ENCODE results near the gene TCP11L2. TPM values are rescaled to one million over a fixed set of nuclear protein-coding genes. Genes with fewer than 3 reads are reported as not detected.

Gene TCP11L2
- total RNA-seq, 1 donor from 2014 or later = 1.4 TPM

DNA sequence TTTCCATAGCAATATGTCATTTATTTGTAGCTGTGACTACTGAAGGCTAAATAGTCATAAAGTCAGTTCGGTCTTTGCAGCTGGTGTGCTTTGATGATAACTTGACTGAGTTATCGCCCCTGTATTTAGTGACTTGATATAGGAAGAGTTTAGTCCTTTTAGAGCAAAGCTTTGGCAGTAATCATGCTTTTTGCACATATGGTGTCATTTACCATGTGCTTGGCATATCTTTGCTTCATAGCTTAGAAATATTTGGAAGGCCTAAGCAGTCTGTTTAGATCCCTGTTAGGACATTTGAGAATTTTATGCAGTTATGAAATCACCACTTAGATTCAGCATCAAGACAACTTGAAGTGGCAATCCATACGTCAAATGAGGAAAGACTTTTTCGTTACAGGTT lies 86.6 kb downstream of the TCP11L2 start:
- no peak overlapping the region for H3K4me3 Mint-ChIP-seq
- DNase-seq (ENCODE audit: low read depth, low spot score) = no peak
- TF ChIP-seq CTCF (conservative IDR thresholded peaks at IDR 0.05) = no peak
- H3K27me3 Mint-ChIP-seq (ENCODE audit: low read depth) = no peaks in the 10 kb centered on the region
- H3K9me3 Mint-ChIP-seq = no peaks in the 10 kb centered on the region
- H3K36me3 Mint-ChIP-seq (ENCODE audit: low read depth) = peaks cover 19% of the 10 kb centered on the region
- no peak overlapping the region for H3K27ac Mint-ChIP-seq (ENCODE audit: unreplicated experiment)
- H3K4me1 Mint-ChIP-seq = peaks cover 15% of the 10 kb centered on the region

- TF ChIP-seq CTCF (conservative IDR thresholded peaks at IDR 0.05) = no peak
- Mint-ChIP-seq H3K9me3 (peaks cover 3% of the 10 kb centered on the region), H3K27me3 (ENCODE audit: low read depth) (no peaks in the 10 kb centered on the region), H3K4me1 (peaks cover 12% of the 10 kb centered on the region), H3K4me3 (no peak overlapping the region), H3K36me3 (ENCODE audit: low read depth) (peaks cover 44% of the 10 kb centered on the region), H3K27ac (ENCODE audit: unreplicated experiment) (no peak overlapping the region)
- no peak for DNase-seq (ENCODE audit: low read depth, low spot score)
Observed at GRCh38 chr12:106392759-106393158, 90.2 kb downstream of the TCP11L2 start.

Other genes starting within 250 kb of the TCP11L2 start
- 35.3 and 35.6 TPM in 2 replicates for gene NUAK1, start 163.8 kb upstream of the TCP11L2 start, total RNA-seq
- gene CKAP4, start 54.7 kb upstream of the TCP11L2 start, total RNA-seq = 99.4 and 102 TPM in 2 replicates
- 14.6 and 15.2 TPM in 2 replicates for gene POLR3B, start 55.0 kb downstream of the TCP11L2 start, total RNA-seq